Stimulated activated CD4-positive, alpha-beta T cell treated with anti-CD3 and anti-CD28 coated beads, TNF-alpha, amount 100 ng/mL, for 24 hours (primary cell): ENCODE data around the gene PLB1.
A peak's percentile ranks its signal among the peaks of the same experiment; 100 is the strongest.

Experiments
- DNase-seq, 3 experiments: peaks; one replicate each; pipeline ENCODE4 v3.0.0-alpha.2; 2020; ENCODE audit warnings: low read depth in 3 of 3

The PLB1 gene

GRCh38 chr2:28591711-28592335, 96.0 kb downstream of the PLB1 start:
- no peak for DNase-seq

- no peak for DNase-seq
Observed at GRCh38 chr2:28592481-28592880, 96.6 kb downstream of the PLB1 start.

- no peak for DNase-seq
Observed at GRCh38 chr2:28593160-28593755, 97.4 kb downstream of the PLB1 start.

GRCh38 chr2:28594000-28594331, 98.1 kb downstream of the PLB1 start:
- DNase-seq = no peak

GRCh38 chr2:28594332-28595108, 98.7 kb downstream of the PLB1 start:
- peak; percentile 76 to 87 (median 77) for DNase-seq

- DNase-seq = no peak
Observed at GRCh38 chr2:28595323-28595722, 99.5 kb downstream of the PLB1 start.

GRCh38 chr2:28598484-28598883, 102.6 kb downstream of the PLB1 start:
- DNase-seq = no peak

- DNase-seq = no peak
Observed at GRCh38 chr2:28600181-28600580, 104.3 kb downstream of the PLB1 start.

- no peak for DNase-seq
Observed at GRCh38 chr2:28601616-28602015, 105.8 kb downstream of the PLB1 start.

GRCh38 chr2:28602136-28602660, 106.3 kb downstream of the PLB1 start:
- DNase-seq = no peak

- DNase-seq = no peak
Observed at GRCh38 chr2:28602751-28603639, 107.1 kb downstream of the PLB1 start.

GRCh38 chr2:28603821-28604220, 108.0 kb downstream of the PLB1 start:
- DNase-seq = no peak

- DNase-seq = no peak
Observed at GRCh38 chr2:28604284-28604843, 108.5 kb downstream of the PLB1 start.

GRCh38 chr2:28606986-28607441, 111.2 kb downstream of the PLB1 start:
- no peak for DNase-seq

- no peak for DNase-seq
Observed at GRCh38 chr2:28607730-28608499, 112.1 kb downstream of the PLB1 start.

GRCh38 chr2:28608500-28609424, 112.9 kb downstream of the PLB1 start:
- DNase-seq = no peak

GRCh38 chr2:28610583-28611201, 114.8 kb downstream of the PLB1 start:
- peak in 1 of 3 experiments; percentile 45 for DNase-seq

- no peak for DNase-seq
Observed at GRCh38 chr2:28612131-28612812, 116.4 kb downstream of the PLB1 start.

- DNase-seq = no peak
Observed at GRCh38 chr2:28613186-28613585, 117.3 kb downstream of the PLB1 start.
